Ishikawa (cell line): ENCODE data around the gene ULK4.

Source experiments
- CEBPB ChIP-seq: IDR thresholded peaks from 2 replicates; pipeline ENCODE4 v1.6.1; 2012
- CREB1 ChIP-seq: IDR thresholded peaks from 2 replicates; pipeline ENCODE4 v1.6.1; 2012; ENCODE audit warnings: low read depth
- EGR1 ChIP-seq: IDR thresholded peaks from 2 replicates; pipeline ENCODE4 v1.6.1; 2012
- EP300 ChIP-seq: IDR thresholded peaks from 2 replicates; pipeline ENCODE4 v1.6.1; 2012; ENCODE audit warnings: borderline replicate concordance
- FOXM1 ChIP-seq: IDR thresholded peaks from 2 replicates; pipeline ENCODE4 v1.6.1; 2012; ENCODE audit warnings: low read depth, borderline replicate concordance
- NFIC ChIP-seq: IDR thresholded peaks from 2 replicates; pipeline ENCODE4 v1.6.1; 2012
- RAD21 ChIP-seq: IDR thresholded peaks from 2 replicates; pipeline ENCODE4 v1.6.1; 2012; ENCODE audit warnings: low read depth
- TAF1 ChIP-seq: IDR thresholded peaks from 2 replicates; pipeline ENCODE4 v1.6.1; 2012; ENCODE audit warnings: low read depth, mild to moderate bottlenecking
- YY1 ChIP-seq: IDR thresholded peaks from 2 replicates; pipeline ENCODE4 v1.6.1; 2012; ENCODE audit warnings: low read depth
- TF ChIP-seq, protein P1 (sequence below): IDR thresholded peaks from 2 replicates; pipeline ENCODE4 v1.6.1; 2012
- TF ChIP-seq, protein P2 (sequence below): IDR thresholded peaks from 2 replicates; pipeline ENCODE4 v1.6.1; 2012; ENCODE audit warnings: low read depth, mild to moderate bottlenecking

DNA sequence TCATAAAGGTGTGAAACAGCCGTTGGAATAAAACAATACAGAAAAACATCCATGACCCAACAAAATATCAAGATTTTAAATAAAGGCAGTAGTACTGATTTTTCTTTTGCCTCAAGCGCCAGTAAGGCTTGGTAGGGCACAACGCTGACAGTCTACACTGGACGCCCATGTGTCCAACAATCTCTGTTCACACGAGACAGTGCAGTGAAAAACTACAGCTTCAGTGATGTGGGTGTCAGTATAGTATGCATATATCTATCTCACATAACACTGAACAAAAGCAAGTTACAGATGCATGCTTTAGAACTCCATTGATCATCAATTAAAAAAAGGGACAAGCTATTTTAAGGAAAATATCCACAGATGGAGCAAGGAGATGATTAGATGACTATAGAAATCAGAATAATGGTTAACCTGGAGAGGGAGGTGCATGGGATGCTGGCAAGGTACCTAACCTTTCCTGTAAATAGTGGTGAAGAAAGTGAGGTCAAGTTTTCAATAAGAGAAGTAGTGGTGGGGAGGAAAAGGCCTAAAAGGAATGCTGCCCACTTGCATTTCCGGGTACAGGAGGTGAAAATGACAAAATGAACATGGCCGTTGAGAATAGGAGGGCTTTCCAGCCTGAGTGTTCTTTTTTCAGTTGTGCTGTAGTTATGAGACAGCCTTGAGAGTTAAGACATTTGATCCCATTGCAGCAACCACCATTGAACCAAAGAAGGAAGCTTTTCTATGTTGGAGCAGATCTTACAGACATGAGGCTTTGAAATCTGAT, 719.9 kb downstream of the ULK4 start:
- no peak for TF ChIP-seq CREB1
- no peak for TF ChIP-seq YY1
- TF ChIP-seq, protein P1, sequence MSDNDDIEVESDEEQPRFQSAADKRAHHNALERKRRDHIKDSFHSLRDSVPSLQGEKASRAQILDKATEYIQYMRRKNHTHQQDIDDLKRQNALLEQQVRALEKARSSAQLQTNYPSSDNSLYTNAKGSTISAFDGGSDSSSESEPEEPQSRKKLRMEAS, result no peak
- no peak for TF ChIP-seq EP300
- TF ChIP-seq CEBPB, result no peak
- no peak for TF ChIP-seq TAF1
- TF ChIP-seq, protein P2, sequence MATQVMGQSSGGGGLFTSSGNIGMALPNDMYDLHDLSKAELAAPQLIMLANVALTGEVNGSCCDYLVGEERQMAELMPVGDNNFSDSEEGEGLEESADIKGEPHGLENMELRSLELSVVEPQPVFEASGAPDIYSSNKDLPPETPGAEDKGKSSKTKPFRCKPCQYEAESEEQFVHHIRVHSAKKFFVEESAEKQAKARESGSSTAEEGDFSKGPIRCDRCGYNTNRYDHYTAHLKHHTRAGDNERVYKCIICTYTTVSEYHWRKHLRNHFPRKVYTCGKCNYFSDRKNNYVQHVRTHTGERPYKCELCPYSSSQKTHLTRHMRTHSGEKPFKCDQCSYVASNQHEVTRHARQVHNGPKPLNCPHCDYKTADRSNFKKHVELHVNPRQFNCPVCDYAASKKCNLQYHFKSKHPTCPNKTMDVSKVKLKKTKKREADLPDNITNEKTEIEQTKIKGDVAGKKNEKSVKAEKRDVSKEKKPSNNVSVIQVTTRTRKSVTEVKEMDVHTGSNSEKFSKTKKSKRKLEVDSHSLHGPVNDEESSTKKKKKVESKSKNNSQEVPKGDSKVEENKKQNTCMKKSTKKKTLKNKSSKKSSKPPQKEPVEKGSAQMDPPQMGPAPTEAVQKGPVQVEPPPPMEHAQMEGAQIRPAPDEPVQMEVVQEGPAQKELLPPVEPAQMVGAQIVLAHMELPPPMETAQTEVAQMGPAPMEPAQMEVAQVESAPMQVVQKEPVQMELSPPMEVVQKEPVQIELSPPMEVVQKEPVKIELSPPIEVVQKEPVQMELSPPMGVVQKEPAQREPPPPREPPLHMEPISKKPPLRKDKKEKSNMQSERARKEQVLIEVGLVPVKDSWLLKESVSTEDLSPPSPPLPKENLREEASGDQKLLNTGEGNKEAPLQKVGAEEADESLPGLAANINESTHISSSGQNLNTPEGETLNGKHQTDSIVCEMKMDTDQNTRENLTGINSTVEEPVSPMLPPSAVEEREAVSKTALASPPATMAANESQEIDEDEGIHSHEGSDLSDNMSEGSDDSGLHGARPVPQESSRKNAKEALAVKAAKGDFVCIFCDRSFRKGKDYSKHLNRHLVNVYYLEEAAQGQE, result no peak
- no peak for TF ChIP-seq FOXM1
- no peak for TF ChIP-seq EGR1
- TF ChIP-seq NFIC, result no peak
- TF ChIP-seq RAD21, result no peak
